Subcutaneous abdominal adipose tissue (tissue), 5 donors: ENCODE results near the gene SAP30.

Experiments used
- H3K27ac ChIP-seq: one replicate; pipeline ENCODE4 v1.7.0; 2013; ENCODE audit warnings: low read depth, mild to moderate bottlenecking, inconsistent platforms, low read length, moderate library complexity
- H3K27me3 ChIP-seq, 5 donors: one replicate each; pipeline ENCODE4 v1.7.0; 2013; ENCODE audit warnings: low read length in 5 of 5, inconsistent platforms in 1 of 5; ENCODE audit not compliant: control insufficient read depth in 5 of 5, insufficient read depth in 4 of 5
- H3K36me3 ChIP-seq, 5 donors: one replicate each; pipeline ENCODE4 v1.7.0; 2013; ENCODE audit warnings: low read length in 5 of 5; ENCODE audit not compliant: control insufficient read depth in 5 of 5, insufficient read depth in 5 of 5
- H3K4me1 ChIP-seq, 5 donors: one replicate each; pipeline ENCODE4 v1.7.0; 2013; ENCODE audit warnings: low read length in 5 of 5, mild to moderate bottlenecking in 3 of 5, moderate library complexity in 1 of 5; ENCODE audit not compliant: control insufficient read depth in 5 of 5, insufficient read depth in 5 of 5
- H3K4me3 ChIP-seq, 5 donors: one replicate each; pipeline ENCODE4 v1.7.0; 2013; ENCODE audit warnings: low read length in 5 of 5, low read depth in 1 of 5
- H3K9ac ChIP-seq, 5 donors: one replicate each; pipeline ENCODE4 v1.7.0; 2013; ENCODE audit warnings: low read length in 5 of 5, mild to moderate bottlenecking in 4 of 5, moderate library complexity in 3 of 5
- H3K9me3 ChIP-seq, 5 donors: one replicate each; pipeline ENCODE4 v1.7.0; 2013; ENCODE audit warnings: low read length in 5 of 5; ENCODE audit not compliant: control insufficient read depth in 5 of 5
- donor health status: healthy.
- donor health status: healthy.
- donor health status: healthy.
- donor health status: healthy.
- donor health status: healthy.

SAP30 gene, protein sequence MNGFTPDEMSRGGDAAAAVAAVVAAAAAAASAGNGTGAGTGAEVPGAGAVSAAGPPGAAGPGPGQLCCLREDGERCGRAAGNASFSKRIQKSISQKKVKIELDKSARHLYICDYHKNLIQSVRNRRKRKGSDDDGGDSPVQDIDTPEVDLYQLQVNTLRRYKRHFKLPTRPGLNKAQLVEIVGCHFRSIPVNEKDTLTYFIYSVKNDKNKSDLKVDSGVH

DNA sequence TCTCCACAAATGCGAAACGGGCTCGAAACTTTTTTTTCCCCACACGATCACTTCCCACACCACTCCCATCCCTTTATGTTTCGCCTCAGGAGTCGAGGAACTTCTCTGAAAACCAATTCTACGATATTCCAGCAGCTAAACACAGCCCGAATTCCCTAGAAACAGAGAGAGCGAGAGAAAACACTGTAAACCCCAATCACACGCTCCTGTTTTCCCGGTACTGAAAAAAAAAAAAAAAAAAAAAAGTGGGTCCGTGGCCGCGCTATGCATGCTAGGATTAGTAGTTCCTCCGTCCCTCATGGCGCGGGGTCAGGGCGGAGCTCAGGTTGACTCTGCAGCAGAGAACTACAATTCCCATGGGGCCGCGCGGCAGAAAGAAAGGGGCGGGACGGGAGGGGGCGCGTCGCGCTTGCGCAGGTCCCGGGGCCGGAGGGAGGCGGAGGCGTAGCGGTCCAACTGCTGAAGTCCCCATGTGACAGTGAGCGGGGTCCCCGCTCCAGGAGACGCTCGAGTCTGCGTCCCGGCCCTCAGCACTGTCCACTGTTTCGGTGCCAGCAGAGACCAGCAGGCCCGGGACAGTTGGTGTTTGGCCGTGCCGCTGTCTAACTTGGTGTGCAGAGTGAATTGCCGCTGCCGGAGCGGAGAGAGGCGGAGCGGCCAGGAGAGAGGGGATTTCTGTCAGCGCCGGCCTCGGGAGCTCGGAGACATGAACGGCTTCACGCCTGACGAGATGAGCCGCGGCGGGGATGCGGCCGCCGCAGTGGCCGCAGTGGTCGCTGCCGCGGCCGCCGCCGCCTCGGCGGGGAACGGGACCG lies at the start of gene SAP30:
Gene SAP30 (plus strand): TSS at position 478 of the 815 bp plus-strand sequence. CDS start 229 bp downstream, at position 707.
- no peaks in the 10 kb centered on the region for H3K36me3 ChIP-seq
- H3K4me1 ChIP-seq = peaks cover 2 to 20% (median 15%) of the 10 kb centered on the region in 5 donors
- no peaks in the 10 kb centered on the region for H3K27me3 ChIP-seq
- H3K4me3 ChIP-seq = peak within 1 kb of the TSS; percentile 78 to 98 (median 96)
- H3K27ac ChIP-seq = peak within 1 kb of the TSS; percentile 95
- H3K9me3 ChIP-seq = no peaks in the 10 kb centered on the region
- peak within 1 kb of the TSS; percentile 79 to 98 (median 86) for H3K9ac ChIP-seq

- H3K27ac ChIP-seq = no peak overlapping the region
- H3K9me3 ChIP-seq = no peaks in the 10 kb centered on the region
- no peaks in the 10 kb centered on the region for H3K27me3 ChIP-seq
- H3K4me1 ChIP-seq = no peaks in the 10 kb centered on the region
- no peak overlapping the region for H3K9ac ChIP-seq
- no peak overlapping the region for H3K4me3 ChIP-seq
- H3K36me3 ChIP-seq = peaks cover 20 to 27% (median 26%) of the 10 kb centered on the region in 5 donors
These were observed 45.6 kb upstream of the SAP30 start for GRCh38 chr4:173325007-173325736.

- H3K9ac ChIP-seq = no peak overlapping the region
- no peaks in the 10 kb centered on the region for H3K27me3 ChIP-seq
- no peak overlapping the region for H3K27ac ChIP-seq
- H3K4me1 ChIP-seq = peaks cover 0 to 20% (median 17%) of the 10 kb centered on the region in 5 donors
- H3K9me3 ChIP-seq = no peaks in the 10 kb centered on the region
- H3K4me3 ChIP-seq = no peak overlapping the region
- H3K36me3 ChIP-seq = peaks cover 23 to 37% (median 23%) of the 10 kb centered on the region in 5 donors
These were observed 42.4 kb upstream of the SAP30 start for GRCh38 chr4:173328236-173328901.

- no peak overlapping the region for H3K9ac ChIP-seq
These were observed 40.2 kb upstream of the SAP30 start for GRCh38 chr4:173330590-173330989.

DNA sequence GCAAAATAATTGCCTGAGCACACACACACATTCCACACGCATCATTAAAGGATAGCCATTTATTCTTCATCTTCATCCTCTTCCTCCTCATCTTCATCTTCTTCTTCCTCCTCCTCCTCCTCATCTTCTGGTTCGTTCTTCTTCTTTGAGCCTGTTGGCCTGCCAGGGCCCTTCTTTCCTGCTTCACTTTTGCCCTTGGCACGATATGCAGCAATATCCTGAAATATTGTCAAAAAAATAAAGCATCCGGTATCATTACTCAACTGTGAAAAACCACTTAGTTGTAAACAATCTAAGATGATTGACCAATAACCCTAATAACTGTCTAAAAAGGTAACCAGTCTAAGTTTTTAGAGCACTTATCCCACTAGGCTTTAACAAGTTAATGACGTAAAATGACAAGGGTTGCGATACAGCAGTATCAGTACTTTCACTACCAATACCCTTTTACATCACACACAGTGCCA lies 38.7 kb upstream of the SAP30 start:
- H3K27me3 ChIP-seq = no peaks in the 10 kb centered on the region
- no peaks in the 10 kb centered on the region for H3K9me3 ChIP-seq
- peak overlapping the region; percentile 92 for H3K27ac ChIP-seq
- peak overlapping the region in 3 of 5 donors; percentile 93 to 96 (median 95) for H3K4me3 ChIP-seq
- H3K4me1 ChIP-seq = peaks cover 0 to 31% (median 28%) of the 10 kb centered on the region in 5 donors
- H3K9ac ChIP-seq = peak overlapping the region in 2 of 5 donors; percentile 63 to 83
- peaks cover 16 to 30% (median 19%) of the 10 kb centered on the region in 5 donors for H3K36me3 ChIP-seq

More at GRCh38 chr4:173330590-173330989, 40.2 kb upstream of the SAP30 start:
- Histone ChIP-seq H3K9me3 (no peaks in the 10 kb centered on the region), H3K36me3 (peaks cover 18 to 37% (median 22%) of the 10 kb centered on the region in 5 donors), H3K27me3 (no peaks in the 10 kb centered on the region), H3K27ac (no peak overlapping the region), H3K4me1 (peaks cover 0 to 30% (median 28%) of the 10 kb centered on the region in 5 donors), H3K4me3 (no peak overlapping the region)

- H3K36me3 ChIP-seq = peaks cover 16 to 30% (median 19%) of the 10 kb centered on the region in 5 donors
- peaks cover 0 to 31% (median 28%) of the 10 kb centered on the region in 5 donors for H3K4me1 ChIP-seq
- H3K27ac ChIP-seq = peak overlapping the region; percentile 92
- H3K4me3 ChIP-seq = peak overlapping the region; percentile 93 to 99 (median 96)
- peak overlapping the region; percentile 1 to 87 (median 79) for H3K9ac ChIP-seq
- no peaks in the 10 kb centered on the region for H3K9me3 ChIP-seq
- H3K27me3 ChIP-seq = no peaks in the 10 kb centered on the region
These were observed 37.6 kb upstream of the SAP30 start for GRCh38 chr4:173332963-173333657.

- peaks cover 10 to 27% (median 13%) of the 10 kb centered on the region in 5 donors for H3K36me3 ChIP-seq
These were observed 37.1 kb upstream of the SAP30 start for GRCh38 chr4:173333658-173334084.

GRCh38 chr4:173334085-173334890 lies 36.5 kb upstream of the SAP30 start, which contains the start of gene HMGB2:
HMGB2 (minus strand) TSS chr4:173334358; CDS start chr4:173333649, 709 bp downstream.
- Histone ChIP-seq H3K27ac (peak within 1 kb of the TSS; percentile 92), H3K4me3 (peak within 1 kb of the TSS; percentile 93 to 99 (median 96)), H3K9me3 (no peaks in the 10 kb centered on the region), H3K27me3 (no peaks in the 10 kb centered on the region), H3K36me3 (peaks cover 6 to 23% (median 9%) of the 10 kb centered on the region in 5 donors), H3K9ac (peak within 1 kb of the TSS; percentile 1 to 94 (median 85)), H3K4me1 (peaks cover 0 to 31% (median 28%) of the 10 kb centered on the region in 5 donors)

More at GRCh38 chr4:173333658-173334084, 37.1 kb upstream of the SAP30 start:
- Histone ChIP-seq H3K4me3 (peak overlapping the region; percentile 93 to 99 (median 96)), H3K9ac (peak overlapping the region in 4 of 5 donors; percentile 84 to 94 (median 86)), H3K4me1 (peaks cover 0 to 31% (median 28%) of the 10 kb centered on the region in 5 donors), H3K27ac (peak overlapping the region; percentile 92), H3K9me3 (no peaks in the 10 kb centered on the region), H3K27me3 (no peaks in the 10 kb centered on the region)
